Mucosa of descending colon (tissue), 3 donors: Measurements from ENCODE around the gene TREX2. TPM values are rescaled to one million over a fixed set of nuclear protein-coding genes. Genes with fewer than 3 reads are reported as not detected.
A peak's percentile ranks its signal among the peaks of the same experiment; 100 is the strongest.

Experiments
- ATAC-seq: fragments of 200-7000 bp; cut with Tn5 transposase; one replicate; pipeline ENCODE4 v1.9.1; 2020; ENCODE audit warnings: mild to moderate bottlenecking, moderate library complexity
- DNase-seq, 3 donors: peaks; one replicate each; pipeline ENCODE4 v3.0.0-alpha.2; 2020
- H3K36me3 ChIP-seq: fragments of 200-600 bp; one replicate; pipeline ENCODE4 v1.8.0; 2021; ENCODE audit warnings: low read depth, mild to moderate bottlenecking
- H3K4me1 ChIP-seq: fragments of 200-600 bp; one replicate; pipeline ENCODE4 v1.8.0; 2021; ENCODE audit warnings: low read depth, mild to moderate bottlenecking
- H3K4me3 ChIP-seq: fragments of 200-600 bp; one replicate; pipeline ENCODE4 v1.8.0; 2021; ENCODE audit warnings: mild to moderate bottlenecking
- H3K9me3 ChIP-seq: fragments of 200-600 bp; one replicate; pipeline ENCODE4 v1.8.0; 2021; ENCODE audit warnings: mild to moderate bottlenecking
- CTCF ChIP-seq: fragments of 200-600 bp; IDR thresholded peaks from one replicate; pipeline ENCODE4 v1.8.0; 2022; ENCODE audit warnings: antibody characterized with exemption, mild to moderate bottlenecking
- intact Hi-C, 2 donors: fragments of 100-400 bp; cut with DNase I in 1 of 2; cut with micrococcal nuclease in 1 of 2; formaldehyde crosslinking; loops; one replicate each; pipeline versions ENCODE4 v1.11.0 to v1.11.1; 2022; cut with DNase I, micrococcal nuclease
- long read RNA-seq, 2 donors: library from polyadenylated mRNA; unstranded; transcript quantifications; one replicate each; pipeline ENCODE4 v2.0.0, GENCODE V29; 2019 to 2021
- total RNA-seq, 3 donors: library from RNA; stranded (reverse); fragmentation: NEBNext Ultra II Directional in 2 of 3; extraction: Animal tissue kit (Norgen Biotek cat#: 25700) in 2 of 3; gene quantifications; one replicate each; pipeline versions ENCODE4 v1.2.1 to v1.2.4, GENCODE V29; 2021 to 2023
- donor health status: DM: no; HTN: no; CAD: no; lungs with moderate emphysema.
- donor health status: DM: no; HTN: no; CAD: no.
- donor health status: DM: no; HTN: yes; CAD: no.

Gene TREX2
- 1 to 10 TPM in 1 of 3 donors, under 1 TPM in 2; 0.55 to 1.2 (median 0.63) TPM for total RNA-seq
- long read RNA-seq, donor 1, partial matches to known transcripts = 3 of 5 reads
- long read RNA-seq, donor 1, other reads (novel, unspliced or antisense) = 2 of 5 reads
- long read RNA-seq, donor 2, partial matches to known transcripts = 10 of 10 reads
- long read RNA-seq, donor 2, other reads (novel, unspliced or antisense) = 0 of 10 reads

- H3K4me3 ChIP-seq = no peak within 1 kb of the TSS
- TF ChIP-seq CTCF = no peak
- H3K36me3 ChIP-seq = no peaks in the 10 kb centered on the region
- no peaks in the 10 kb centered on the region for H3K4me1 ChIP-seq
- intact Hi-C loops = no loop called here
- DNase-seq = no peak
- ATAC-seq = no peak
- no peaks in the 10 kb centered on the region for H3K9me3 ChIP-seq
Observed at GRCh38 chrX:153445856-153446635, at the start of gene TREX2. Gene TREX2 (minus strand): TSS chrX:153446056. CDS start chrX:153445430, 626 bp downstream.

GRCh38 chrX:153495362-153495751 is 49.5 kb upstream of the TREX2 start:
- H3K36me3 ChIP-seq = no peaks in the 10 kb centered on the region
- no peak overlapping the region for H3K4me3 ChIP-seq
- intact Hi-C loops = loop anchor here in 1 of 2 donors (10.0 kb wide), 1 partner anchor 461 kb away; no protein-coding TSS in a partner anchor
- H3K4me1 ChIP-seq = no peaks in the 10 kb centered on the region
- DNase-seq (no peak), ATAC-seq (no peak)
- TF ChIP-seq CTCF = no peak
- no peaks in the 10 kb centered on the region for H3K9me3 ChIP-seq

GRCh38 chrX:153494541-153495361 is 48.9 kb upstream of the TREX2 start, which contains the start of gene BGN:
Gene BGN (plus strand): TSS chrX:153494980. CDS start chrX:153504632, 9,652 bp downstream.
- intact Hi-C loops = loop anchor here in 1 of 2 donors (10.0 kb wide), 1 partner anchor 460 kb away; no protein-coding TSS in a partner anchor
- DNase-seq = peak in 1 of 3 donors; percentile 31
- peak; percentile 7 for ATAC-seq

GRCh38 chrX:153494061-153494460 is 48.2 kb upstream of the TREX2 start:
- ATAC-seq (no peak), DNase-seq (no peak)
- no peaks in the 10 kb centered on the region for H3K9me3 ChIP-seq
- H3K4me1 ChIP-seq = no peaks in the 10 kb centered on the region
- H3K4me3 ChIP-seq = no peak overlapping the region
- TF ChIP-seq CTCF = no peak
- H3K36me3 ChIP-seq = no peaks in the 10 kb centered on the region
- intact Hi-C loops = loop anchor here in 1 of 2 donors (10.0 kb wide), 1 partner anchor 459 kb away; no protein-coding TSS in a partner anchor

More at GRCh38 chrX:153494541-153495361, 48.9 kb upstream of the TREX2 start, which contains the start of gene BGN:
- no peak for TF ChIP-seq CTCF
- no peak within 1 kb of the TSS for H3K4me3 ChIP-seq
- H3K36me3 ChIP-seq = no peaks in the 10 kb centered on the region
- no peaks in the 10 kb centered on the region for H3K9me3 ChIP-seq
- no peaks in the 10 kb centered on the region for H3K4me1 ChIP-seq

GRCh38 chrX:153493085-153493484 is 47.2 kb upstream of the TREX2 start:
- TF ChIP-seq CTCF = no peak
- H3K9me3 ChIP-seq = no peaks in the 10 kb centered on the region
- intact Hi-C loops = loop anchor here in 1 of 2 donors (10.0 kb wide), 1 partner anchor 458 kb away; no protein-coding TSS in a partner anchor
- no peaks in the 10 kb centered on the region for H3K36me3 ChIP-seq
- DNase-seq = no peak
- no peaks in the 10 kb centered on the region for H3K4me1 ChIP-seq
- ATAC-seq = no peak
- H3K4me3 ChIP-seq = no peak overlapping the region
